Prostate gland (tissue), 2 donors: ENCODE data around the gene STX10. TPM values are rescaled to one million over a fixed set of nuclear protein-coding genes. Genes with fewer than 3 reads are reported as not detected.

Experiments
- DNase-seq: peaks from one replicate; pipeline ENCODE4 v3.0.0-alpha.2; 2019; ENCODE audit warnings: low spot score
- H3K27ac ChIP-seq, 2 donors: fragments of 200-600 bp; sonication (generic); 2 replicates each; pipeline ENCODE4 v1.5.1; 2017 to 2019
- H3K27me3 ChIP-seq: fragments of 200-600 bp; sonication (generic); replicated peaks from 2 replicates; pipeline ENCODE4 v1.5.1; 2019; ENCODE audit not compliant: insufficient read depth
- H3K36me3 ChIP-seq, 2 donors: fragments of 200-600 bp; sonication (generic); 1 replicate in 1 of 2; 2 replicates in 1 of 2; pipeline versions ENCODE4 v1.5.1 to v1.8.1; 2017 to 2019
- H3K4me1 ChIP-seq: fragments of 200-600 bp; sonication (generic); replicated peaks from 2 replicates; pipeline ENCODE4 v1.5.1; 2019
- H3K4me3 ChIP-seq, 2 donors: fragments of 200-600 bp; sonication (generic); 2 replicates each; pipeline ENCODE4 v1.5.1; 2017 to 2019
- H3K9me3 ChIP-seq: fragments of 200-600 bp; sonication (generic); 2 replicates; pipeline ENCODE4 v1.5.1; 2017
- CTCF ChIP-seq, 4 experiments: fragments of 200-600 bp in 2 of 4; fragments of 450-650 bp in 2 of 4; sonication (generic) in 2 of 4; IDR thresholded peaks; 1 replicate in 3 of 4; 2 replicates in 1 of 4; pipeline ENCODE4 v1.5.1; 2016 to 2019; ENCODE audit warnings: antibody characterized with exemption in 4 of 4, mild to moderate bottlenecking in 2 of 4, moderate library complexity in 2 of 4
- POLR2A ChIP-seq: fragments of 450-650 bp; IDR thresholded peaks from one replicate; pipeline ENCODE4 v1.6.1; 2016; ENCODE audit warnings: antibody characterized with exemption, mild to moderate bottlenecking
- POLR2AphosphoS5 ChIP-seq: sonication (generic); formaldehyde crosslinking; IDR thresholded peaks from one replicate; pipeline ENCODE4 v1.6.1; 2017; ENCODE audit warnings: antibody characterized with exemption
- WGBS: methylation state at CpG from one replicate; pipeline ENCODE4 v1.1.5; 2018; 5-methylcytosine and 5-hydroxymethylcytosine counted together
- intact Hi-C: fragments of 100-400 bp; cut with DNase I; formaldehyde crosslinking; loops from one replicate; pipeline ENCODE4 v1.14.2; 2022
- total RNA-seq, 2 donors: library from RNA; depleted of rRNA; stranded (reverse); fragments of >200 nt; gene quantifications; one replicate each; pipeline ENCODE4 v1.1.0, GENCODE V29; 2016

STX10 gene
- total RNA-seq, 2 donors from 2014 or later, result 42.5 to 48.6 TPM

- Histone ChIP-seq H3K4me3 (peak overlapping the region; percentile 14 to 24), H3K4me1 (peaks cover 9% of the 10 kb centered on the region), H3K9me3 (no peaks in the 10 kb centered on the region), H3K36me3 (no peaks in the 10 kb centered on the region), H3K27me3 (no peaks in the 10 kb centered on the region), H3K27ac (peak overlapping the region; percentile 66 to 69)
- intact Hi-C loops, result no loop called here
- 10% methylated on average over 7 of the region's 7 CpGs for WGBS
- no peak for DNase-seq
- TF ChIP-seq POLR2A, result no peak
- no peak for TF ChIP-seq CTCF (IDR thresholded peaks at IDR 0.05)
- no peak for TF ChIP-seq POLR2AphosphoS5
Observed at GRCh38 chr19:13102416-13102665, 47.8 kb downstream of the STX10 start.

- intact Hi-C loops, result no loop called here
- Histone ChIP-seq H3K4me3 (peak overlapping the region; percentile 14 to 24), H3K9me3 (no peaks in the 10 kb centered on the region), H3K36me3 (no peaks in the 10 kb centered on the region), H3K27me3 (no peaks in the 10 kb centered on the region), H3K27ac (peak overlapping the region; percentile 66 to 69), H3K4me1 (peaks cover 9% of the 10 kb centered on the region)
- TF ChIP-seq POLR2A, result no peak
- no peak for TF ChIP-seq CTCF (IDR thresholded peaks at IDR 0.05)
- no peak for TF ChIP-seq POLR2AphosphoS5
- DNase-seq, result no peak
- 79% methylated on average over 7 of the region's 7 CpGs for WGBS
Observed at GRCh38 chr19:13101590-13102415, 48.4 kb downstream of the STX10 start.

GRCh38 chr19:13100841-13101589 lies 49.2 kb downstream of the STX10 start:
- no peak for TF ChIP-seq POLR2AphosphoS5
- TF ChIP-seq CTCF (IDR thresholded peaks at IDR 0.05), result no peak
- TF ChIP-seq POLR2A, result no peak
- Histone ChIP-seq H3K27me3 (no peaks in the 10 kb centered on the region), H3K9me3 (no peaks in the 10 kb centered on the region), H3K36me3 (no peaks in the 10 kb centered on the region), H3K4me1 (peaks cover 9% of the 10 kb centered on the region), H3K27ac (peak overlapping the region in 1 of 2 donors; percentile 7), H3K4me3 (no peak overlapping the region)
- DNase-seq, result no peak
- intact Hi-C loops, result no loop called here
- 68% methylated on average over 18 of the region's 18 CpGs for WGBS

GRCh38 chr19:13100031-13100588 lies 50.1 kb downstream of the STX10 start:
- intact Hi-C loops, result no loop called here
- H3K4me3 ChIP-seq, result no peak overlapping the region

More at GRCh38 chr19:13100031-13100588, 50.1 kb downstream of the STX10 start:
- TF ChIP-seq POLR2AphosphoS5 (no peak), CTCF (IDR thresholded peaks at IDR 0.05) (no peak), POLR2A (no peak)
- Histone ChIP-seq H3K27me3 (no peaks in the 10 kb centered on the region), H3K9me3 (no peaks in the 10 kb centered on the region), H3K27ac (peak overlapping the region; percentile 84 to 88), H3K36me3 (peaks cover 3 to 4% of the 10 kb centered on the region in 2 donors), H3K4me1 (peaks cover 9% of the 10 kb centered on the region)
- DNase-seq, result no peak
- WGBS, result 77% methylated on average over 12 of the region's 12 CpGs
